PC-9 (cell line): ENCODE data around the gene SEMA6D.

Experiments used
- CTCF ChIP-seq: fragments of 200-600 bp; sonication (generic); conservative IDR thresholded peaks from 2 replicates; pipeline ENCODE4 v1.6.1; 2017; ENCODE audit warnings: mixed run types, antibody characterized with exemption, mild to moderate bottlenecking, moderate library complexity
- EZH2 ChIP-seq: fragments of 200-600 bp; sonication (generic); IDR thresholded peaks from 2 replicates; pipeline ENCODE4 v1.8.0; 2017; ENCODE audit warnings: antibody characterized with exemption, low read depth

GRCh38 chr15:47762621-47763020 is 45.3 kb downstream of the SEMA6D start:
- TF ChIP-seq CTCF, result no peak
- TF ChIP-seq EZH2, result no peak
